K562 (cell line): ENCODE data around the gene RTL1.

Experiments used
- ARNT ChIP-seq, 2 experiments: fragments of 450-650 bp; IDR thresholded peaks; 2 replicates each; pipeline ENCODE4 v1.6.1; 2016; ENCODE audit warnings: mild to moderate bottlenecking in 1 of 2
- CTCF ChIP-seq, 3 experiments: IDR thresholded peaks in 2 of 3; conservative IDR thresholded peaks in 1 of 3; 2 replicates each; pipeline ENCODE4 v1.5.1; 2011 to 2012; ENCODE audit warnings: low read length in 3 of 3, mild to moderate bottlenecking in 3 of 3, control low read depth in 2 of 3, improper control_type of control experiment in 1 of 3, inconsistent platforms in 1 of 3, low read depth in 1 of 3, mixed read lengths in 1 of 3, moderate library complexity in 1 of 3; ENCODE audit not compliant: insufficient read depth in 2 of 3
- DPF2 ChIP-seq: fragments of 450-650 bp; IDR thresholded peaks from 2 replicates; pipeline ENCODE4 v1.6.1; 2016
- JUND ChIP-seq, 2 experiments: IDR thresholded peaks; 2 replicates in 1 of 2; 3 replicates in 1 of 2; pipeline ENCODE4 v1.6.1; 2011; ENCODE audit warnings: borderline replicate concordance in 2 of 2, low read depth in 2 of 2, low read length in 2 of 2, improper control_type of control experiment in 1 of 2, missing biosample characterization in 1 of 2, missing genetic modification characterization in 1 of 2, missing genetic modification reagents in 1 of 2
- MECOM ChIP-seq: fragments of 250-450 bp; sonication (Bioruptor Pico); IDR thresholded peaks from 2 replicates; pipeline ENCODE4 v1.8.0; 2022; ENCODE audit warnings: inconsistent platforms
- NFE2L1 ChIP-seq: fragments of 450-650 bp; IDR thresholded peaks from 2 replicates; pipeline ENCODE4 v1.6.1; 2016; ENCODE audit warnings: missing genetic modification characterization, low read depth, mild to moderate bottlenecking, missing compliant biosample characterization, moderate library complexity, borderline replicate concordance
- POLR3A ChIP-seq: IDR thresholded peaks from 2 replicates; pipeline ENCODE4 v1.6.1; 2011; ENCODE audit warnings: borderline replicate concordance, mild to moderate bottlenecking, moderate library complexity; ENCODE audit not compliant: insufficient read length, insufficient read depth; ENCODE audit errors: extremely low read depth
- PRPF4 ChIP-seq: fragments of 200-400 bp; formaldehyde crosslinking; IDR thresholded peaks from one replicate; pipeline ENCODE4 v1.6.1; 2017; ENCODE audit warnings: low read length, low read depth, mild to moderate bottlenecking; ENCODE audit not compliant: insufficient read depth, poor library complexity, severe bottlenecking
- SNRNP70 ChIP-seq: fragments of 200-400 bp; formaldehyde crosslinking; optimal IDR thresholded peaks from 2 replicates; pipeline ENCODE3; 2017; ENCODE audit warnings: low read depth, low read length
- TOE1 ChIP-seq, 2 experiments: fragments of 450-650 bp in 1 of 2; sonication (generic) in 1 of 2; formaldehyde crosslinking in 1 of 2; IDR thresholded peaks; 2 replicates each; pipeline versions ENCODE4 v1.7.1 to v1.8.0; 2016 to 2022; ENCODE audit warnings: borderline replicate concordance in 2 of 2, mild to moderate bottlenecking in 2 of 2, antibody characterized with exemption in 1 of 2, inconsistent platforms in 1 of 2, low read depth in 1 of 2, missing genetic modification reagents in 1 of 2, moderate library complexity in 1 of 2
- TRIM25 ChIP-seq: fragments of 450-650 bp; IDR thresholded peaks from 2 replicates; pipeline ENCODE4 v1.7.0; 2016; ENCODE audit warnings: borderline replicate concordance
- XRCC5 ChIP-seq: fragments of 200-400 bp; formaldehyde crosslinking; IDR thresholded peaks from 2 replicates; pipeline ENCODE4 v1.6.1; 2017; ENCODE audit warnings: low read depth, mild to moderate bottlenecking, low read length
- ZFP91 ChIP-seq: sonication (generic); formaldehyde crosslinking; IDR thresholded peaks from 2 replicates; pipeline ENCODE4 v1.8.0; 2022; ENCODE audit warnings: mild to moderate bottlenecking, missing genetic modification reagents

- TF ChIP-seq SNRNP70: no peak
- TF ChIP-seq POLR3A: no peak
- no peak for TF ChIP-seq TOE1 (IDR thresholded peaks at IDR 0.05; ENCODE audit: borderline replicate concordance)
- no peak for TF ChIP-seq TOE1 (CRISPR knock-in tag; IDR thresholded peaks at IDR 0.05; ENCODE audit: borderline replicate concordance, low read depth)
- TF ChIP-seq JUND (IDR thresholded peaks at IDR 0.05; ENCODE audit: borderline replicate concordance, low read depth, low read length): no peak
- no peak for TF ChIP-seq JUND (tag; IDR thresholded peaks at IDR 0.05; ENCODE audit: borderline replicate concordance, low read depth, low read length)
- no peak for TF ChIP-seq CTCF (IDR thresholded peaks at IDR 0.05 in 2 of 3, conservative IDR thresholded peaks at IDR 0.05 in 1 of 3; ENCODE audit: insufficient read depth in 2 of 3, low read depth in 1 of 3, low read length in 3 of 3)
- TF ChIP-seq XRCC5: no peak
- TF ChIP-seq NFE2L1 (tag): no peak
- TF ChIP-seq MECOM (CRISPR knock-in tag): no peak
- no peak for TF ChIP-seq ZFP91
- no peak for TF ChIP-seq ARNT (IDR thresholded peaks at IDR 0.05)
- TF ChIP-seq DPF2: no peak
- TF ChIP-seq PRPF4: no peak
- TF ChIP-seq TRIM25: no peak
Measured at GRCh38 chr14:100830681-100831080, 72.8 kb downstream of the RTL1 start.
